ENCODE results near the gene LAIR1. TPM values are rescaled to one million over a fixed set of nuclear protein-coding genes. Genes with fewer than 3 reads are reported as not detected.

The LAIR1 gene, protein sequence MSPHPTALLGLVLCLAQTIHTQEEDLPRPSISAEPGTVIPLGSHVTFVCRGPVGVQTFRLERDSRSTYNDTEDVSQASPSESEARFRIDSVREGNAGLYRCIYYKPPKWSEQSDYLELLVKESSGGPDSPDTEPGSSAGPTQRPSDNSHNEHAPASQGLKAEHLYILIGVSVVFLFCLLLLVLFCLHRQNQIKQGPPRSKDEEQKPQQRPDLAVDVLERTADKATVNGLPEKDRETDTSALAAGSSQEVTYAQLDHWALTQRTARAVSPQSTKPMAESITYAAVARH
- total RNA-seq, result 1 to 10 TPM; 4.2 to 7.8 TPM

DNA sequence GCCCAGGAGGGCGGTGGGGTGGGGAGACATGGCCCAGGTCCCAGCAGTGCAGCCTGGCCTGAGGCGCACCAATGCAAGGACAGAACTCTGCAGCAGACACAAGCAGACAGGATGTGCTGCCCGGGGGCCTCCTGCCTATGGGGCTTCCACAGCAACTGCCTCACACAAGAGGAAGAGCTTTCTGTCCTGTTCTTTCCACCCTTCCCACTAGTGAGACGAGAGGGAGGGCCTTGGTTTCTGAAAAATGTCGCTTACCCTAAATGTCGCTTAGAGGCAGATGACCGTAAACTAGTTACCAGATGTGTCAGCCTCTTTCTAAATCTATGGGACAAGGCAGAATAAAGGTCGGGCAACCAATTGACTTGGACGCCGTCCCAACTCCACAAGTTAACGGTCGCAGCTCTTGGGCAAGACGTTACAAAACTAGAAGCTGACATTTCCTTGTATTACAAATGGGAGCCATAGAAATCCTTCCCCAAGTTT lies at the start of gene LAIR1:
LAIR1 (minus strand) TSS at position 157 of the 483 bp plus-strand sequence; CDS start at position 30, 127 bp downstream.
- Histone ChIP-seq H3K27ac (peak within 1 kb of the TSS; percentile 1 to 51), H3K36me3 (no peaks in the 10 kb centered on the region), H3K4me3 (peak within 1 kb of the TSS in 1 of 2 donors; percentile 27), H3K27me3 (no peaks in the 10 kb centered on the region), H3K9me3 (no peaks in the 10 kb centered on the region), H3K4me1 (no peaks in the 10 kb centered on the region)
- DNase-seq (ENCODE audit: low spot score), result no peak
- TF ChIP-seq, protein P1, sequence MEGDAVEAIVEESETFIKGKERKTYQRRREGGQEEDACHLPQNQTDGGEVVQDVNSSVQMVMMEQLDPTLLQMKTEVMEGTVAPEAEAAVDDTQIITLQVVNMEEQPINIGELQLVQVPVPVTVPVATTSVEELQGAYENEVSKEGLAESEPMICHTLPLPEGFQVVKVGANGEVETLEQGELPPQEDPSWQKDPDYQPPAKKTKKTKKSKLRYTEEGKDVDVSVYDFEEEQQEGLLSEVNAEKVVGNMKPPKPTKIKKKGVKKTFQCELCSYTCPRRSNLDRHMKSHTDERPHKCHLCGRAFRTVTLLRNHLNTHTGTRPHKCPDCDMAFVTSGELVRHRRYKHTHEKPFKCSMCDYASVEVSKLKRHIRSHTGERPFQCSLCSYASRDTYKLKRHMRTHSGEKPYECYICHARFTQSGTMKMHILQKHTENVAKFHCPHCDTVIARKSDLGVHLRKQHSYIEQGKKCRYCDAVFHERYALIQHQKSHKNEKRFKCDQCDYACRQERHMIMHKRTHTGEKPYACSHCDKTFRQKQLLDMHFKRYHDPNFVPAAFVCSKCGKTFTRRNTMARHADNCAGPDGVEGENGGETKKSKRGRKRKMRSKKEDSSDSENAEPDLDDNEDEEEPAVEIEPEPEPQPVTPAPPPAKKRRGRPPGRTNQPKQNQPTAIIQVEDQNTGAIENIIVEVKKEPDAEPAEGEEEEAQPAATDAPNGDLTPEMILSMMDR (IDR thresholded peaks at IDR 0.05), result no peak

DNA sequence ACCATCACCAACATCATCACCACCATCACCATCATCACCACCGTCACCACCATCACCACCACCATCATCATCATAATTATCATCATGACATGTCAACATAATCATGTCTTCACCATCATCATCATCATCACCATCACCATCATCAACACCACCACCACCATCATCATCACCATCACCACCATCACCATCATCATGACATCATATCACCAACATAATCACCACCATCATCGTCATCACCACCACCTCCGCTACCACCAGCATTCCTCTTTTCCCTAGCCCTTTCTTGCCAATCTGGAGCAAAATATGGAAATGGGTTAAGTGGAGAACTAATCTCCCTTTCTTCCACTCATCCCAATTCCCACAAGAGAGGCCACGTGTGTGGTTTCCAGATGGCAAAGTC lies 49.4 kb upstream of the LAIR1 start:
- Histone ChIP-seq H3K27me3 (peaks cover 5 to 15% of the 10 kb centered on the region in 2 donors), H3K27ac (no peak overlapping the region), H3K36me3 (no peaks in the 10 kb centered on the region), H3K4me3 (no peak overlapping the region), H3K4me1 (peaks cover 0 to 28% of the 10 kb centered on the region in 2 donors), H3K9me3 (no peaks in the 10 kb centered on the region)
- TF ChIP-seq, protein P1 (IDR thresholded peaks at IDR 0.05), result no peak
- DNase-seq (ENCODE audit: low spot score), result no peak

DNA sequence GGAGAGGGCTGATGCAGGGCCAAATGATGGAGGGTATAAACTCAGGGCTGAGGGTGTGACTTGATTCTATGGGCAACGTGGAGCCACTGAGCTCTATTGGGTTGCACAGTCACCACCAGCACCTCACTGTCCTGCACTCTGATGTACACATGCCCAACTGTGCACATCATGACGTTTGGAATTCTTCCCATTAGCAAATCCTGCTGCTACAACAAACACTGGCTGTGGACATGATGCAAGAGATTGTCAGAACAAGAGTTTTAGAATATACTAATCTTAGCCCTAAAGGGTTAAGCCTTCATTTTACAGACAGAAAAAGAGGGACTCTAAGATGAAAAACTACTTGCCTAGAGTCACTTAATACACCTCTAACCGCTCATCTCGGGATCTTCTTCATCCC lies 48.1 kb upstream of the LAIR1 start:
- Histone ChIP-seq H3K36me3 (no peaks in the 10 kb centered on the region), H3K4me1 (peaks cover 0 to 15% of the 10 kb centered on the region in 2 donors), H3K9me3 (no peaks in the 10 kb centered on the region), H3K27ac (no peak overlapping the region), H3K27me3 (peaks cover 5 to 15% of the 10 kb centered on the region in 2 donors), H3K4me3 (no peak overlapping the region)
- DNase-seq (ENCODE audit: low spot score), result no peak
- TF ChIP-seq, protein P1 (IDR thresholded peaks at IDR 0.05), result no peak

DNA sequence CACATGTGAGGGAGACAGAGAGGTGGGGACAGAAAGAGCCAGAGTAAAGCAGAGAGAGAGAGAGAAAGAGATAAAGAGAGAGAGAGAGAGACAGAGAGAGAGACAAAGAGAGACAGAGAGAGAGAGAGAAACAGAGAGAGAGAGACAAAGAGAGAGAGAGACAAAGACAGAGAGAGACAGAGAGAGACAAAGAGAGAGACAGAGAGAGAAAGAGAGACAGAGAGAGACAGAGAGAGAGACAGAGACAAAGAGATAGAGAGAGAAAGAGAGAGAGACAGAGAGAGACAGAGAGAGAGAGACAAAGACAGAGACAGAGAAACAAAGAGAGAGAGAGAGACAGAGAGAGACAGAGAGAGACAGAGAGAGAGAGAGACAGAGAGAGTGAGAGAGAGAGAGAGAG lies 46.3 kb upstream of the LAIR1 start:
- H3K4me1 ChIP-seq, result peaks cover 0 to 2% of the 10 kb centered on the region in 2 donors
- peaks cover 0 to 14% of the 10 kb centered on the region in 2 donors for H3K27me3 ChIP-seq
- H3K9me3 ChIP-seq, result no peaks in the 10 kb centered on the region
- no peaks in the 10 kb centered on the region for H3K36me3 ChIP-seq
- TF ChIP-seq, protein P1 (IDR thresholded peaks at IDR 0.05), result no peak
- H3K27ac ChIP-seq, result no peak overlapping the region
- H3K4me3 ChIP-seq, result no peak overlapping the region
- no peak for DNase-seq (ENCODE audit: low spot score)

DNA sequence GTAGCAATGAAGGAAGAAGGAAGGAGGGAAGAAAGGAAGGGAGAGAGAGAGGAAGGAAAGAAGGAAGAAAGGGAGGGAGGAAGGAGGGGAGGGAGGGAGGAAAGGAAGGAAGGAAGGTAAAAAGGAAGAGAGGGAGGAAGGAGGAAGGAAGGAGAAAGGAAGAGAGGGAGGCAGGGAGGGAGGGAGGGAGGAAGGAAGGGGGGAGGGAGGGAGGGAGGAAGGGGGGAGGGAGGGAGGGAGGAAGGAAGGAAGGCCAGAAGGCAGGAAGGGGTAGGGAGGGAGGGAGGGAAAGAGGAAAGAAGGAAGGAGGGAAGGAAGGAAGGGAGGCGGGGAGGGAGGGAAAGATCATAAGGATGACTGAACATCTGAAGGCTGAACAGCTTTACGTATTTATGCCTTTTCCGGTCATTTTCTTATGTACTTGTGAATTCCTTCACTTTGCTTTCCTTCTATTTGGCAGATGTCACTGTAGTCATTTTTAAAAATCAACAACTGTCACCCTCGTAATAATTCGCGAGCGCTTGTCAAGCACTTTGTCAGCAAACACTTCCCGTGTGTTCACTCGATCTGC lies 43.8 kb upstream of the LAIR1 start:
- Histone ChIP-seq H3K9me3 (no peaks in the 10 kb centered on the region), H3K36me3 (no peaks in the 10 kb centered on the region), H3K27me3 (no peaks in the 10 kb centered on the region), H3K27ac (no peak overlapping the region), H3K4me3 (no peak overlapping the region), H3K4me1 (no peaks in the 10 kb centered on the region)
- TF ChIP-seq, protein P1 (IDR thresholded peaks at IDR 0.05), result no peak
- DNase-seq (ENCODE audit: low spot score), result no peak

All from right atrium auricular region (tissue), 2 donors.